HG03342 (cell line): Measurements from ENCODE around the gene RPRM.
A peak's percentile ranks its signal among the peaks of the same experiment; 100 is the strongest.
"Not testable (repeated sequence)": the region's sequence is repeated elsewhere in the genome, so short reads cannot be mapped to it uniquely, and the experiment has no call there.

Experiments used
- ATAC-seq: cut with Tn5 transposase; IDR thresholded peaks from one replicate; pipeline ENCODE4 v1.9.1; 2021; ENCODE audit warnings: mild to moderate bottlenecking, moderate library complexity; ENCODE audit not compliant: unreplicated experiment

The RPRM gene

DNA sequence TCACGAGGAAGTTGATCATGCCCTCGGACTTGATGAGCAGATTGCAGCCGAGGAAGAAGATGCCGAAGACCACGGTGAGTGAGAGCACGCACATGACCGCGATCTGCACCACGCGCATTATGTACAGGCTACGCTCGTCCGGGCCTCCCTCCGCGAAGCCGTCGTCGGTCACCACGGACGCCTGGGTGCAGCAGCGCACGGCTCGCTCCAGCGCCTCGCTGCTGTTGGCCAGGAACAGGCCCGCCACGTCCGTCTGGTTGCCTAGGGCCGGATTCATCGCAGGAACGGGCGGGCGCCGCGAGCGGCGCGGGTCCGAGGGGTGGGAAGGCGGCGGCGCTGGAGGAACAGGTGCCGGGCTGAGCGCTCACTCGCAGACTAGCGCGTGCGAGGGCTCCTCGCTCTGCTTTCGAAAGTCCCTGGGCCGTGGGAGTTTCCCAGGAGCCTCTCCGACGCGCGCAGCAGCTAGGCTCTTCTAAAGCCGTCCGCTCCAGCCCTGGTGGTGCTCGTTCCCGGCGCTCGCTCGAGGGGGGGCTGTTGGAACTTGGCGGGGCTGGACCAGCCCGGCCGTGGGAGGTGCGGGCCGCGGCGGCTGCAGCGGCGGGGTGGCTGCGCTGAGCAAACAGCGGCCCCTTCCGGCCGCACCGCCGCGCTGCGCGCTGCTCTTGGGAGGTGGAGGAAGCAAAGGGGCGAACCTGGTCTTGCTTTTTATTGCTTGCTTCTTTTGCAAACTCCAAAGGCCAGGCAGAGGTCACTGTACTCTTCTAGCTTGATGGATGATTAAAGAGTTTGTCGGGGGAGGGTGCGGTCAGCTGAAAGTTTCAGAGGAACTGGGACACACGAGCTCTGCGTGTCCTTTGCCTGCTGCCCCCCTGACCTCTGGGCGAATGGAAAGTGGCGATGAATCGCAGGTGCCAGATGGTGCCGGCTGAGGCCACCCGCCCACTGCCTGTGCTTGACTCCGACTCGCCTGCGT is at the start of gene RPRM:
Gene RPRM, minus strand, starts transcription at position 474 of the 973 bp plus-strand sequence. Its CDS starts 197 bp downstream, at position 277.
- ATAC-seq: peak; percentile 89

DNA sequence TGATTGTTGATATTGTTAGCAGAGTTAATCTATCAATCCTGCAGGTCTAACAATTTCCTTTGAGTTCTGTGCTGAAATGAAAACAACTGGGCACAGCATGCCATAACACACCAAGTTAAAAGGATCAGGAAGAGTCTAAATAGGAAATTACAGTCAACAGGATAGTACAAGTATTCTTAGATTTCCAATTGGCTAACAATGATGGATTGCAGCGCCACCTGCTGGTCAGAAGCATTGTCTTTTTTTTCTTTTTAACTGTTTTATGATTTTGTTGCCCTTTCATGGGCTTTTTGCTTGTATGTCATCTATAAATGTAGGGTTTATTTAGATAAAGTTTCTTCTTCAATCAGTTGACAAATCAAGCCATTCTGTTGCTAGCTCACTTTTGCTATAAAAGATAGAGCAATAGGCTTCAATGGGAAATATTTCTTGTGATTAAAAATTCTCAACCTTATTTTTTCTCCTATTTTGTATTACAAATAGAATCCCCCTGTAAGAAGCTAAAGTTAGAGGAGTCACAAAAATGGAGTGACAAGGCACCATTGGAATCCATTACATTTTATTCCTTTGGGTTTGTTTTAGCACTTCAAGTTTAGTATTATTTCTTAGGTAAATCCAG is 40.8 kb upstream of the RPRM start:
- ATAC-seq: no peak

DNA sequence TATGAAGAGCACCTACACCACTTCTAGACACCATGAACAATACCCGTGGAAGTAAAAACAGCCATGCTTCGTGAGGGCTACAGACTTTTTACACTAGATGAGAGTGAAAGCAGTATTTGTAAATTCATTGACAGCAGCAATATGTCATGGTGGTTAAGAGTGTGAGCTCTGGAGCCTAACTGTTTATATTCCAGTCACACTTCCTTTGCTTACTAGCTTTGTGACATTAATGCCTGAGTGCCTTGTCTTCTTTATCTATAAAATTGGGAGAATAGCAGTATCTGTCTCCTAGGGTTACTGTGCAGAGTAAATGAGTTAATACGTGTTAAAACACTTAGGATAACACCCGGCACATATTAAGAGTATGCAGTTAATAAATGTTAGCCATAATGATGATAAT is 33.8 kb upstream of the RPRM start:
- no peak for ATAC-seq

DNA sequence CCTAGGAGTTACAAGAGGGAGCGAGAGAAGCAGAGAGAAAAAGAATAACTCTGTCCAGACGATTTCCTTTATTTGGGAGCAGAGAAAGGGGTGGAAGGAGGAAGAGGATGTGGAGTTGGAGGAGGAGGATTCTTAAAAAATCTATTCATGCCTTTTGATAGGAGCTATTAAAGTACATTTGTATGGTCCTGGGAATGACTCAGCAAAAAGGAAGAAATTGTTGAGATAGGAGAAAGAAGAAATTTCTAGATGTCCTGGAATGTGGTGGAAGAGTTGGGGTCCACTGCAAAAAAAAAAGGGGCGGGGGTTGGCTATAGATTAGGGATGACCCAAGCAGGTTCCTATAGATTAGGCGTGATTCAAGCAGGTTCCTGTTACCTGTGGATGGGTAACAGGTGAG is 32.4 kb upstream of the RPRM start:
- ATAC-seq: no peak

DNA sequence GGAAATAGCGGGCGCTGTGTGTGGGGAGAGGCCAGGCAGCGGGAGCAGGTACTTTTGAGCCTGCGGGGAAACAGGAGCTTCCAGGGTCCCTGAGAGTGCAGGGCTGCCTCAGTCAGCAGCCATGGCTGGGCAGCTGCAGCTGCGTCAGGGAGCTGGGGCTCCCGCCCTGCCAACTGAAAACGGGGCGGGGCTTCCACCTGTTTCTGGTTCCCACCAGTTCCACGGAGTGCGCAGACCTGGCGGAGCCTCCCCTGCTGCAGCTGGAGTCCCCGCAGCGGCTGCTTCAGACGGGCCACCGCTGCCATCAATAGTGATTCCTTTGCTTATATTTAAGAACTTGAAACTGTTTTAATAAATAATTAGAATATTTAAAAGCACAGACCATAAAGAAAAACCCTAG is 30.6 kb upstream of the RPRM start:
- no peak for ATAC-seq

DNA sequence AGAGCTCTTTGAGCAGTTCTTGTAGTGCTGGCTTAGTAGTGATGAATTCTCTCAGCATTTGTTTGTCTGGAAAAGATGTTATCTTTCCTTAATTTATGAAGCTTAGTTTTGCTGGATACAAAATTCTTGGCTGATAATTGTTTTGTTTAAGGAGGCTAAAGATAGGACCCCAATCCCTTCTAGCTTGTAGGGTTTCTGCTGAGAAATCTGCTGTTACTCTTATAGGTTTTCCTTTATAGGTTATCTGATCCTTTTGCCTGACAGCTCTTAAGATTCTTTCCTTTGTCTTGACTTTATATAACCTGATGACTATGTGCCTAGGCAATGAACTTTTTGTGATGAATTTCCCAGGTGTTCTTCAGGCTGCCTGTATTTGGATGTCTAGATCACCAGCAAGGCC is 27.9 kb upstream of the RPRM start:
- ATAC-seq: not testable (repeated sequence)

DNA sequence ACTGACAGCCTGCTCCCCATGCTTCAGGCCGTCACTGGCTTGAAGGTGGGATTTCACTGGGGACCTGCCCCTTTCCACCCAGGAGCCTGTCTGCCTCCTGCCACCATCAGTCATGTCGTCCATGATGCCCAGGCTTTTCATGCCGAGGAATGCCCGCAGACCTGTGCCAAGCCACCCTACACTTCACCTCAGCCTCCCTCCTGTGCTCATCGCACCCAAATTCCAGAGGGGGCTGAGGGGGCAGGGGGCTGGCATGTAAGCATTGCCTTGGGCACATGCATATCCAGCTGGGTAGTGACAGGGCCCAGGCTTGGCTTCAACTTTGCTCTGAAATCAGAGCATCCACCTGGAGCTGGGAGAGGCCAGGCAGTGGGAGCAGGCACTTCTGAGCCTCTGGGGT is 20.9 kb upstream of the RPRM start:
- no peak for ATAC-seq

DNA sequence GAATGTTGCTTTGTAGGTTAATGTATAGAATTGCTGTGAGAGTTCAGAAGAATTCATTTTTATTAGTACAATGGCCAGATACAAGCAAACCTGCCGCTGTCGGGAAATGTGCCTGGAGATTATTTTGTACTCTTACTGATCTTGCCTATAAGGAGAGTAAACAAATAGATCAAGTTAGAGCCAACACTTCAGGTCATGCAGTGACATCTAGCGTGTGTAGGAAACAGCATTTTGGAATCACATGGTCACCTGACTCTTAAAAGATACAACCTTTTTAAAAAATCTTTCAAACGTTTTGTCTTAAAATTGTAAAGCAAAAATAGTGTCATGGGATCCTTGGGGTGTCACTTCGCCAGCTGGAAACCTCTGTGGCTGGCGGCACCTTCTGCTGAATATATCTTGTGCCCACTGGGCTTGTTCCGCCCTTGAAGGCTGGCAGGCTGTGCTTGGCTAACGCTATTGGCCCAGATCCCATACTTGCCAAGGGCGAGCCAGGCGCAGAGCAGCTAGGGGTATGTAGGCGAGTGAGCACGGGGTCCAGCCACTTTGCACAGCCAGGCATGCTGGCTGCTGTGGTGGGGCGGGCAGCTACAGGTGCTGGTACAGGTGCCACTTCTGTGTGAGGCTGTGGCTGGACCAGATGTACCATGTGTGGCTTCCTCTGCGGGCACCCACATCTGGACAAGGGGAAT is 19.5 kb upstream of the RPRM start:
- no peak for ATAC-seq

DNA sequence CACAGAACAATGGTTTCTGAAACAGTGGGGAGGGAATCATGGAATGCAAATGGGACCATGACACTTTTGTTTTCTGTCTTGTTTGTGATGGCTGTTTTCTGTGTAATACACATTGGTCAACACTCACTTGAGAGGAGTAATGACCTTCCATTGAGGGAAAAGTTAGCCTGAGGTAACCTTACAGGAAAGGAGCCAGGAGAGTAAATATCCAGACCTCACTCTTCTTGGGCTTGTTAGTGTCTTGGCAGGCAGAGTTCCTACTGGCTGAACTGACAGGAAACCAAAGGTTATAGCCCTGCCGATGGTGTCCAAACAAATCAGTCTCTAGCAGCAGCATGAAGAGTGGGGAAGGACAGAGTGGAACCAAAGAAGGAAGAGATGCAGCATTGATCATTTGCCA is 17.2 kb upstream of the RPRM start:
- no peak for ATAC-seq

DNA sequence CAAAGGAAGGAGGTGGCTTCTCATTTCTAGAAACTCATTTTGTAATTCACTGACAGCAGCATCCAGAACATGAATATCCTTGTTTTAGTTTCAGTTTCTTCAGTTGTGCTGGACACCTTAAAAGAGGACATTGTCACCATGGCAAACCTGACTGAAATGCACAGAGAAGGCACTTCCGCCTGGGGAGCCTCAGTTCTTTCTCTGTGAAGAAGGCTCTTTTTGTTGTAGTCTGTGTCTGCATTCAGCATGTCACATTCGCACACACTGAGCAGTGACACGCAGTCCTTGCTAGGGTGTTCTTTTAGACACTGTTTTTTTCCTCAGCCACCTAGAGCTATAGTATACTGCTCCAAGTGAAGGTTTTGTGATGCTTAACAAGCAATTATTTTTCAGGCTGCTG is 9.5 kb upstream of the RPRM start:
- no peak for ATAC-seq

DNA sequence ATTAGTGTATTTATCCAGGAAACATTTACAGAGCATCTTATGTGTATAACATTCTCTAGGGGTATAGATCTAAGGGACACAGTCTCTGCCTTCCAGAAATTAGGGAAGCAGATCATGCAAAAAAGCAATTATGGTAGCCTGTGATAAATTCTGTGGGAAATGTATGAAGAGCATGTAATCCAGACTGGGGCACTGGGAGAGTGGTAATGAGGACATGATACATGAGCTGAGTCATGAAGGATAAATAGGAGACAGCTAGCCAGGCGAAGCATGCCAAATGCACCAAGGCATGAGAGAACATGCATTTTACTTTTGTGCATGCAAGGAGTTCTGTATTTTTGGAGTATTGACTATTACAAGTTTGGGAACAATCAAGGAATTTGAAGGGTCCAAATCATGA is 8.9 kb upstream of the RPRM start:
- ATAC-seq: no peak

DNA sequence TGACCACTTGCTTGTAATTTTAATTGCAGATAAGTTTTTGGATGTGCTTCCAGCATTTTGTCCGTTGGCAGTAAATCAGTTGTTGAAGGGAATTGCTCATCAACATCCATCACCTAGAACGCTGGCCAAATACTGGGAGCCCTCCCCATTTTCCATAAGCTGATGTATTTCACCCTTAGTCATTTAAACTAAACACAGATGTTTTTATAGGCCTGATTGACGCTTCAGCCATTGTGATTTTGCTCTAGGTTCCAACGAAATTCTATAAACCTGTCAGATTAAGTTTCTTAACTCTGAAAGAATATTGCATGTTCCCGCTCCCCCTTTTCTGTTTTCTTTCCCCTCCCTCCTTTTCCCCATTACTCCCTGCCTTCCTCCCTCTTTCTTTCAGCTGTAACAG is 1.0 kb upstream of the RPRM start:
- no peak for ATAC-seq

DNA sequence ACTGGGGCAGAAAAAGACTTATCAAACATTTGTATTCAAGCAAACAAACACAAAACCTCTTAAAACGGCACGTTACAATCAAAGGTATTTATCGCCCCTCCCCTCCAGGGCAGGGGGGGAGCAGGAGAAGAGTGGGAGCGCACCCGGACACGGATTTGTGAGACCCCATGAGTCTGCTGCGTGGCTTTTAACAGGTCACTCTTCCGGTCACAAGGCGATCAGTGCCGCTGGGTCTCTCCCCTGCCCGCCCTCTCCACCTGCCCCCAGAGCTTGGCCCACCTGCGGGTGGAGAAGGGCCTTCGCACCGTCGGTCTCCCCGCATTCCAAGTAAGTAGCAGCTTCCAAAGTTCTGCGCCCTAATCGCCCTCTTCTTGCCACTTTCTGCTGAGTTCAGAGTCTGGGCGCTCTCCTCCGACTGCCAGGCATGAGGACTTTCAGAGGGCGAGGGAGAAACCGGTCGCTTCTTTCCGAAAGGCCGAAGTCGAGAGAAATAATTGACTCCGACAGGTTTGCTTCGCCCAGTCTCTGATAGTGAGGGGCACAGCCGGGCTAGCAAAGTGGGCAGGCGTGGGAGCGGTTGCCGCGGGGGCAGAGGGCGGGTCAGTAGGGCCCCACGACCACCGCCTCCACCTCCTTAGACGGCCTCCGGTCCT is 800 bp downstream of the RPRM start:
- no peak for ATAC-seq

DNA sequence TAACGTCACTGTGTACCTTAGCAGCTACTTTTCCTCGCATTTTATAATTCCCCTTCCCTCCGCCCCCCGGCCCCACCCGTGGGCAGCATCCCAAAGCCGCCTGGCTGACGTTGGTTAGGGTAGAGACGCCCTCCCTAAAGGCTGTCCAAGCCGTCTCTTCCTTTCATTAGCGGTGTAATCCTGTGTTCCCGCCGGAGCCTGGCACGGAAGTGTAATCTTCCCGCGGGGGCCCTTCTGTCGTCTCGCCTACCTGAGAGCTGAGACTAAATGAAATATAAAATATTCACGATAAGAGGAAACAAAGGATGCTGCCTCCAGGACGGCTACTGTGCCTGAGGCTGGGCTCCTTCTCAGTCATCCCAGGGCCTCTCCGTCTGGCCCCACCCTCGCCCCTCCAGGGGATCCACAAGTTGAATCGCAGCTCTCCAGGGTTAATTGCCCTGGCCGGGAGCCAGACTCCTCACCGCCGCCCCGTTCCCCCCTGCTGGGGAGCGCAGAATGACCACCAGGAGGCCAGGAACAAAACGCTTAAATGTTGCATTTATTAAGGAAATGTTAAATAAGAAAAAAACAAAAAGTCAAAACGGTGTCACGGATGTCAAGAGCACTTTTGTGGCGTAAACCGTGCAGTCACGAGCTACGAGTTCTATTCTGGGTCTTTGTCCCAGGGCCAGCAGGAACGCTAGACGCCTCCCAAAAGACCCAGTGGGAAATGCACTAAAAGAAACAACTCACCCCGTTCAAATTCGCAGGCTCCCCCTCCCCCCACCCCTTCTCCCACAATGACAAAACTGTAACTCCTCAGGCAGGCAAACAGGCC is 1.5 kb downstream of the RPRM start:
- no peak for ATAC-seq

DNA sequence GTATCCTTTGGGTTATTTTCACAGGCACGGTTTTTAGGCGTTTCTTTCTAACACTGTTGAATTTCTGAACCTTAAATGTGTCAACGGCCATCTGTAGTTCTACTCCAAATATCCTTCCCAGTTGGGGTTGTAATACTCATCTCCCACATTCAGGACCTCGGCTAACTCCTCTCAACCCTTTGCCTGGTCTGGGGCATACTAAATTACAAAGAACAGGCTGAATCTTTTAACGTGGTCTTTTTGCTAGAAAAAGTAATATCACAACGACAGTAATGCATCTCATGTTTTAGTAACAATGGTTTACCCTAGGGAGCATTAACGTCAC is 2.1 kb downstream of the RPRM start:
- no peak for ATAC-seq

DNA sequence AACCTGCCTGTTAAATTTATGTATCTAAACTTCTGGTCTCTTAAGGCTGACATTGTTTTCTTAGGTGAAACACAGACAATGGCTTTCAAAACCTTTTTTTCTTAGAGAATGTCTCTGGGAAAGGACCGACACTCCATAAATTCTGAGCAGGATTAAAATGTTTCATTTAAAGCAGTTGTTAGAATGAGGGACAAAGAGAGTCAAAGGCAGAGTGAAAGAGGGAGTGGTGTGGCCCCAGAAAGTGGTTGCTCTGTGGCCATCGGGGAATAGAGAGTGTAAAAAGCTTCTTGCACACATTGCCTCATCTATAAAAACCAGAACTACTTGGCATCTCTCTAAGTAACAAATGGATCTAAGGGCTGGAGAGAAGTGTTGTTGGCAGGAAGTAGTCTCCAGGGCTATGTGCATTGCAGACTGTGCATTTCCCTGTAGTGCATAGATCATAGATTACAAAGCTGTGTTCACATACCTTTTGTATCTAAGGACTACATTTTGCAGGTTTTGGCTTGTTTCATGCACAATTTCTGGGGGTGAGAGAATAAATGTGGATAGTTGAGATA is 3.6 kb downstream of the RPRM start:
- ATAC-seq: no peak

DNA sequence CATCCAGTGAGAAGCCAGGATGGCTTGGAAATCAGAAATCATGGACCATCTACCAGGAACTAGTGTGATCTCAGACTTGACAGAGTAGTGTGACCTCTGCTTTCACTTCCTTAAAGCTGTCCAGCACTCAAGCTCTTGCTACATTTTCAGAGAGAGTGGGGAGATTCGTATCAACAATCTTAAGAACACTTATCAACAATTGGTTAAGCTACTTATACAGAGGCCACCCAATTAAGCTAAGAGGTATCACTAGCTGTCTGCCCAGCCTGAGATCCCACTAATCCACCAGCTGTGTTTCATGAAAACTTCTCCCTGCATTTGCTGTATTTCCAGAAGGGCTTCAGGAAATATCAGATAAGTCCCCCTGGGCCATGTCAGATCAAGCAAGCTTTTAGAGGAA is 4.2 kb downstream of the RPRM start:
- no peak for ATAC-seq

DNA sequence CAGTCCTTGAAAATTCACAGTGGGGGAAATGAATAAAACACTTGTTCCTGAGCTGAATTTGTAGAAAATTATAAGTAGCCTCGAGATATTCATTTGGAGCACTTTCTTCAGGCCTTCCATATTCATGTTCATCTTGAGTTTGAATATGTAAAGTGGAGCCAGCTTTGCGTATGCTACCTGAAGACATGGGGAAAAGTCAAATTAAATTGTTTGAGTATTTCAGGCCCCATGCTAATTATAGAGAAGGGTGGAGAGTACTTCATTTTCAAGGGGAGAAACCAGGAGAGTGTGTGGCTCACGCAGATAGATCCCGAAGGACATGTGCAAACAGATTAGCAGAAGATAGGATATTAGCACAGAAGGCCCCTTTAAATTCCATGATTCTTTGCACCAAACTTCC is 7.7 kb downstream of the RPRM start:
- ATAC-seq: no peak

DNA sequence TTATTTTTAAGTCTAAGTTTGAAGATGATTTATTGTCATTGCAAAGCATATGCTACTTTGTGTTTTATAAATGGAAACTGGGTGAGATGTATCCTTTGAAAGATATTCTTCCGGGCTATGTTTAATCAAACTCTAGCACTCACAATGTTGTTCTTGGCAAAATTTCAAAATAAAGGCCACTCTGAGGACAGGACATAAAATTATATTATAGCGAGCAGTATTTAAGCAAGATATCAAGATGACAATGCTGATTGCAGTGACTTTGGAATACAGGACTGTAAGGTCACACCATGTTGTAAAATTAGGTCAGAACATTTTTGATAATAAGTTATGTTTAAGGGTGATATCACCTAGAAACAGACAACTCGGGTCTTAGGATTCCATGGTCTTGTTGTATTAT is 14.2 kb downstream of the RPRM start:
- ATAC-seq: no peak

DNA sequence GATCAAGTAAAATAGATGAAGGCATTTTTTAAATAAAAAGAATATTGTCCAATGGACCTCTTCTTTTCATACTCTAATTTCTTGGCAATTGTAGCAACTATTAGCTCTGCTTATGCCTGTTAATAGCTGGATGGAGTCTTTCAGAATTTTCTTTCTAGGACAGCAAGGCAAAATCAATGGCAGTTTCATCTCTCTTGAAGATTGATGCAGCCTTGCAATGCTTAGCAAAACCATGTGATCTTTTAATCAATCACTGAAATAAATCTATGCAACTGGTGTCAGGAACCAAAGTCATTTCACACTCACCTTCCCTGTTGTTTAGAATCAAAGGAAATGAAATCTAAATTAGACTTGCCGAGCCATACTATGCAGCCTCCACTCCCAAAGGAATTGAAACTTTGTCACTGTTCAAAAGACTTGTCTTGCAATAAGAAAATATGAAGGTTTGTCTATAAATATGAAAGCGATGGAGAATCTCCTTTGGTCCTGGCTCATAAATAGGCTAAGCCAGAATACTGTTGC is 16.2 kb downstream of the RPRM start:
- ATAC-seq: no peak
